ENCODE measurements around the gene PRSS22. TPM values are rescaled to one million over a fixed set of nuclear protein-coding genes. Genes with fewer than 3 reads are reported as not detected.

The PRSS22 gene
- total RNA-seq, 4 donors from 2014 or later = not detected

GRCh38 chr16:2856686-2857450, 1.1 kb downstream of the PRSS22 start:
- in situ Hi-C loops (cut with MboI; ENCODE audit: low sequenced_read_pairs in 4 of 4) (no loop called here), intact Hi-C loops (cut with DNase I; ENCODE audit: low total_unique reads) (no loop called here)
- no peaks in the 10 kb centered on the region for H3K36me3 ChIP-seq
- no peak for DNase-seq
- peaks cover 49 to 58% (median 54%) of the 10 kb centered on the region in 3 donors for H3K27me3 ChIP-seq
- no peaks in the 10 kb centered on the region for H3K9me3 ChIP-seq
- no peak overlapping the region for H3K4me3 ChIP-seq
- H3K4me1 ChIP-seq = no peaks in the 10 kb centered on the region
- TF ChIP-seq, protein P1, sequence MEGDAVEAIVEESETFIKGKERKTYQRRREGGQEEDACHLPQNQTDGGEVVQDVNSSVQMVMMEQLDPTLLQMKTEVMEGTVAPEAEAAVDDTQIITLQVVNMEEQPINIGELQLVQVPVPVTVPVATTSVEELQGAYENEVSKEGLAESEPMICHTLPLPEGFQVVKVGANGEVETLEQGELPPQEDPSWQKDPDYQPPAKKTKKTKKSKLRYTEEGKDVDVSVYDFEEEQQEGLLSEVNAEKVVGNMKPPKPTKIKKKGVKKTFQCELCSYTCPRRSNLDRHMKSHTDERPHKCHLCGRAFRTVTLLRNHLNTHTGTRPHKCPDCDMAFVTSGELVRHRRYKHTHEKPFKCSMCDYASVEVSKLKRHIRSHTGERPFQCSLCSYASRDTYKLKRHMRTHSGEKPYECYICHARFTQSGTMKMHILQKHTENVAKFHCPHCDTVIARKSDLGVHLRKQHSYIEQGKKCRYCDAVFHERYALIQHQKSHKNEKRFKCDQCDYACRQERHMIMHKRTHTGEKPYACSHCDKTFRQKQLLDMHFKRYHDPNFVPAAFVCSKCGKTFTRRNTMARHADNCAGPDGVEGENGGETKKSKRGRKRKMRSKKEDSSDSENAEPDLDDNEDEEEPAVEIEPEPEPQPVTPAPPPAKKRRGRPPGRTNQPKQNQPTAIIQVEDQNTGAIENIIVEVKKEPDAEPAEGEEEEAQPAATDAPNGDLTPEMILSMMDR (IDR thresholded peaks at IDR 0.05 in 4 of 5, conservative IDR thresholded peaks at IDR 0.05 in 1 of 5) = no peak
- TF ChIP-seq POLR2A (IDR thresholded peaks at IDR 0.05) = no peak
- ATAC-seq = no peak
- H3K27ac ChIP-seq = no peak overlapping the region

- in situ Hi-C loops (cut with MboI; ENCODE audit: low sequenced_read_pairs in 4 of 4) = no loop called here
- no peak for ATAC-seq
- DNase-seq = no peak
- Histone ChIP-seq H3K27me3 (peaks cover 53 to 58% (median 57%) of the 10 kb centered on the region in 3 donors), H3K4me3 (no peak overlapping the region), H3K27ac (no peak overlapping the region), H3K9me3 (no peaks in the 10 kb centered on the region), H3K36me3 (no peaks in the 10 kb centered on the region), H3K4me1 (no peaks in the 10 kb centered on the region)
- intact Hi-C loops (cut with DNase I; ENCODE audit: low total_unique reads) = no loop called here
- TF ChIP-seq, protein P1 (IDR thresholded peaks at IDR 0.05 in 4 of 5, conservative IDR thresholded peaks at IDR 0.05 in 1 of 5) = no peak
- TF ChIP-seq POLR2A (IDR thresholded peaks at IDR 0.05) = no peak
These were observed 1.8 kb downstream of the PRSS22 start for GRCh38 chr16:2856061-2856670.

- ATAC-seq = no peak
- no peak overlapping the region for H3K4me3 ChIP-seq
These were observed 2.4 kb downstream of the PRSS22 start for GRCh38 chr16:2855536-2855935.

GRCh38 chr16:2854700-2855309, 3.2 kb downstream of the PRSS22 start:
- Histone ChIP-seq H3K27ac (no peak overlapping the region), H3K9me3 (no peaks in the 10 kb centered on the region), H3K4me3 (no peak overlapping the region), H3K27me3 (peaks cover 49 to 60% (median 57%) of the 10 kb centered on the region in 3 donors), H3K36me3 (no peaks in the 10 kb centered on the region), H3K4me1 (no peaks in the 10 kb centered on the region)
- intact Hi-C loops (cut with DNase I; ENCODE audit: low total_unique reads) (no loop called here), in situ Hi-C loops (cut with MboI; ENCODE audit: low sequenced_read_pairs in 4 of 4) (no loop called here)
- DNase-seq (no peak), ATAC-seq (no peak)
- TF ChIP-seq POLR2A (IDR thresholded peaks at IDR 0.05) = no peak

More at GRCh38 chr16:2855536-2855935, 2.4 kb downstream of the PRSS22 start:
- Histone ChIP-seq H3K27me3 (peaks cover 55 to 57% (median 55%) of the 10 kb centered on the region in 3 donors), H3K27ac (no peak overlapping the region), H3K4me1 (no peaks in the 10 kb centered on the region), H3K36me3 (no peaks in the 10 kb centered on the region), H3K9me3 (no peaks in the 10 kb centered on the region)
- in situ Hi-C loops (cut with MboI; ENCODE audit: low sequenced_read_pairs in 4 of 4) (no loop called here), intact Hi-C loops (cut with DNase I; ENCODE audit: low total_unique reads) (no loop called here)
- no peak for DNase-seq
- TF ChIP-seq, protein P1 (IDR thresholded peaks at IDR 0.05 in 4 of 5, conservative IDR thresholded peaks at IDR 0.05 in 1 of 5) = no peak
- no peak for TF ChIP-seq POLR2A (IDR thresholded peaks at IDR 0.05)

DNA sequence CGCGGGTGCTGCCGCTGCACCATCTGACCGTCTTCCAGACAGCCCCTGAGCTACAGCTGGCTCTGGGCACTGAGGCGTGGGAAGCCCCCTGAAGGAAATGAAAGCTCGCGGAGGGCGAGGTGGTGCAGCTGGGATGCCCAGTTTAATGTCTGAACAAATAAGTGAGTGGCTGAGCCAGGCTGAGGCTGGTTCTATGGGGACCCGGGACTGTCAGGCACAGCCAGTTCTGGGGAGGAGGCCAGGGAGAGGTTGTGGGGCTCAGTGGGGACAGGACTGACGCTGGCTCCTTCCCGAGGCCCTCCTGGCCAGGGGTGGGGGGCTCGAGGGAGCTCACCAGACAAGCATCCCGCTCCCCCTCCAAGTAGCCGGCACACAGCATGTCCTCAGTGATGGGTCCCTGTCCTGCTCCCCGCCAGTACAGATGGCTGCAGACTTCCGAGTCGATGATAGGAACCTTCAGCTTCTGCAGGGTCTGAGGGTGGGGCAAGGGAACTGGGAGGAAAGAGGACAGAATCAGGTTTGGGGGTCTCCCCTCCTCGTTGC, 4.4 kb downstream of the PRSS22 start:
- ATAC-seq (no peak), DNase-seq (no peak)
- H3K9me3 ChIP-seq = no peaks in the 10 kb centered on the region
- no peaks in the 10 kb centered on the region for H3K36me3 ChIP-seq
- TF ChIP-seq POLR2A (IDR thresholded peaks at IDR 0.05) = no peak
- TF ChIP-seq, protein P1 (IDR thresholded peaks at IDR 0.05 in 4 of 5, conservative IDR thresholded peaks at IDR 0.05 in 1 of 5) = no peak
- in situ Hi-C loops (cut with MboI; ENCODE audit: low sequenced_read_pairs in 4 of 4) (no loop called here), intact Hi-C loops (cut with DNase I; ENCODE audit: low total_unique reads) (no loop called here)
- H3K27me3 ChIP-seq = peaks cover 42 to 56% (median 54%) of the 10 kb centered on the region in 3 donors
- no peak overlapping the region for H3K4me3 ChIP-seq
- H3K4me1 ChIP-seq = no peaks in the 10 kb centered on the region
- H3K27ac ChIP-seq = no peak overlapping the region
